GM06990 (cell line): ENCODE results near the gene PSORS1C1.
"Not testable (repeated sequence)": the region's sequence is repeated elsewhere in the genome, so short reads cannot be mapped to it uniquely, and the experiment has no call there.

Experiments
- DNase-seq: peaks from one replicate; pipeline ENCODE4 v3.0.0-alpha.2; 2011; ENCODE audit not compliant: insufficient read length; ENCODE audit errors: extremely low read depth
- H3K27me3 ChIP-seq: replicated peaks from 2 replicates; pipeline ENCODE4 v1.6.0; 2011; ENCODE audit warnings: low read length; ENCODE audit not compliant: control insufficient read depth, insufficient read depth
- H3K36me3 ChIP-seq: 2 replicates; pipeline ENCODE4 v1.5.1; 2011; ENCODE audit warnings: low read length; ENCODE audit not compliant: control insufficient read depth, insufficient read depth
- H3K4me3 ChIP-seq: replicated peaks from 2 replicates; pipeline ENCODE4 v1.5.1; 2011; ENCODE audit warnings: low read depth, mild to moderate bottlenecking, control low read depth, low read length
- CTCF ChIP-seq: IDR thresholded peaks from 2 replicates; pipeline ENCODE4 v1.5.1; 2011; ENCODE audit warnings: low read length, control low read depth, mild to moderate bottlenecking, inconsistent platforms; ENCODE audit not compliant: insufficient read depth, poor library complexity, severe bottlenecking

The PSORS1C1 gene

GRCh38 chr6:31178143-31179041, 63.8 kb downstream of the PSORS1C1 start:
- Histone ChIP-seq H3K27me3 (no peaks in the 10 kb centered on the region), H3K4me3 (no peak overlapping the region), H3K36me3 (no peaks in the 10 kb centered on the region)
- no peak for TF ChIP-seq CTCF
- DNase-seq: peak; percentile 41

GRCh38 chr6:31179042-31179386, 64.4 kb downstream of the PSORS1C1 start:
- Histone ChIP-seq H3K36me3 (no peaks in the 10 kb centered on the region), H3K4me3 (no peak overlapping the region), H3K27me3 (no peaks in the 10 kb centered on the region)
- DNase-seq: no peak
- TF ChIP-seq CTCF: no peak

GRCh38 chr6:31179896-31180295, 65.3 kb downstream of the PSORS1C1 start:
- Histone ChIP-seq H3K27me3 (no peaks in the 10 kb centered on the region), H3K4me3 (no peak overlapping the region), H3K36me3 (no peaks in the 10 kb centered on the region)
- no peak for DNase-seq
- TF ChIP-seq CTCF: no peak

- DNase-seq: peak; percentile 86
- no peaks in the 10 kb centered on the region for H3K36me3 ChIP-seq
- H3K27me3 ChIP-seq: no peaks in the 10 kb centered on the region
- peak overlapping the region; percentile 3 for H3K4me3 ChIP-seq
- TF ChIP-seq CTCF: no peak
Observed at GRCh38 chr6:31180500-31180899, 65.9 kb downstream of the PSORS1C1 start.

GRCh38 chr6:31183287-31183686, 68.7 kb downstream of the PSORS1C1 start:
- H3K36me3 ChIP-seq, DNase-seq, H3K27me3 ChIP-seq, H3K4me3 ChIP-seq: not testable (repeated sequence)

GRCh38 chr6:31183859-31184258, 69.3 kb downstream of the PSORS1C1 start:
- H3K4me3 ChIP-seq, H3K36me3 ChIP-seq, H3K27me3 ChIP-seq, DNase-seq: not testable (repeated sequence)

- not testable (repeated sequence) for H3K4me3 ChIP-seq, H3K36me3 ChIP-seq, H3K27me3 ChIP-seq, DNase-seq
Observed at GRCh38 chr6:31185695-31186051, 71.1 kb downstream of the PSORS1C1 start.
